Fibroblast of skin of back (primary cell): ENCODE results near the gene XYLT2.
A peak's percentile ranks its signal among the peaks of the same experiment; 100 is the strongest.
"Not testable (repeated sequence)": the region's sequence is repeated elsewhere in the genome, so short reads cannot be mapped to it uniquely, and the experiment has no call there.

Source experiments
- DNase-seq: peaks from one replicate; pipeline ENCODE4 v3.0.0-alpha.2; 2013

Gene XYLT2

GRCh38 chr17:50397111-50397918 is 51.4 kb downstream of the XYLT2 start, which contains the start of gene LRRC59:
Gene LRRC59, minus strand, starts transcription at chr17:50397523. Its CDS starts 206 bp downstream, at chr17:50397317.
- peak; percentile 84 for DNase-seq

- DNase-seq: no peak
Observed at GRCh38 chr17:50397919-50398285, 52.0 kb downstream of the XYLT2 start.

- DNase-seq: not testable (repeated sequence)
Observed at GRCh38 chr17:50398672-50399071, 52.7 kb downstream of the XYLT2 start.

GRCh38 chr17:50399591-50399990 is 53.7 kb downstream of the XYLT2 start:
- not testable (repeated sequence) for DNase-seq

- DNase-seq: not testable (repeated sequence)
Observed at GRCh38 chr17:50405351-50405750, 59.4 kb downstream of the XYLT2 start.

GRCh38 chr17:50406578-50406977 is 60.7 kb downstream of the XYLT2 start:
- DNase-seq: no peak

DNA sequence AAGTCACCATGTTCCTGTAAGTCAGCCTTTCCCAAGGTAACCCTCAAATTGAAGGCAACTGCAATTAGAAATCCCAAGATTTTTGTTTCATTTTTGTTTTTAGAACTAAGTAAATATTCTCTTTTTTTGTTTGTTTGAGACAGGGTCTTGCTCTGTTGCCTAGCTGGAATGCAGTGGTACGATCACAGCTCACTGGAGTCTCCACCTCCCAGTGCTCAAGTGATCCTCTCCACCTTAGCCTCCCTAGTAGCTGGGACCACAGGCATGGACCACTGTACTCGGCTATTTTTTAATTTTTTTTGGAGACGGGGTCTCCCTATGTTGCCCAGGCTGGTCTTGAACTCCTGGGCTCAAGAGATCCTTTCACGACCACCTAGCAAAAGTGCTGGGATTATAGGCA is 62.0 kb downstream of the XYLT2 start:
- no peak for DNase-seq
